Activated CD4-positive, alpha-beta T cell treated with anti-CD3 and anti-CD28 coated beads, Interleukin-2, amount 50 U/mL, for 4 hours (primary cell): ENCODE results near the gene FAM120A.

Experiments
- DNase-seq, 2 experiments: peaks; one replicate each; pipeline ENCODE4 v3.0.0-alpha.2; 2020

The FAM120A gene

GRCh38 chr9:93447655-93448054 lies 3.8 kb upstream of the FAM120A start:
- DNase-seq = no peak

GRCh38 chr9:93451849-93452709 lies 594 bp downstream of the FAM120A start:
- peak; percentile 24 to 36 for DNase-seq

GRCh38 chr9:93452710-93453046 lies 1.2 kb downstream of the FAM120A start:
- no peak for DNase-seq

DNA sequence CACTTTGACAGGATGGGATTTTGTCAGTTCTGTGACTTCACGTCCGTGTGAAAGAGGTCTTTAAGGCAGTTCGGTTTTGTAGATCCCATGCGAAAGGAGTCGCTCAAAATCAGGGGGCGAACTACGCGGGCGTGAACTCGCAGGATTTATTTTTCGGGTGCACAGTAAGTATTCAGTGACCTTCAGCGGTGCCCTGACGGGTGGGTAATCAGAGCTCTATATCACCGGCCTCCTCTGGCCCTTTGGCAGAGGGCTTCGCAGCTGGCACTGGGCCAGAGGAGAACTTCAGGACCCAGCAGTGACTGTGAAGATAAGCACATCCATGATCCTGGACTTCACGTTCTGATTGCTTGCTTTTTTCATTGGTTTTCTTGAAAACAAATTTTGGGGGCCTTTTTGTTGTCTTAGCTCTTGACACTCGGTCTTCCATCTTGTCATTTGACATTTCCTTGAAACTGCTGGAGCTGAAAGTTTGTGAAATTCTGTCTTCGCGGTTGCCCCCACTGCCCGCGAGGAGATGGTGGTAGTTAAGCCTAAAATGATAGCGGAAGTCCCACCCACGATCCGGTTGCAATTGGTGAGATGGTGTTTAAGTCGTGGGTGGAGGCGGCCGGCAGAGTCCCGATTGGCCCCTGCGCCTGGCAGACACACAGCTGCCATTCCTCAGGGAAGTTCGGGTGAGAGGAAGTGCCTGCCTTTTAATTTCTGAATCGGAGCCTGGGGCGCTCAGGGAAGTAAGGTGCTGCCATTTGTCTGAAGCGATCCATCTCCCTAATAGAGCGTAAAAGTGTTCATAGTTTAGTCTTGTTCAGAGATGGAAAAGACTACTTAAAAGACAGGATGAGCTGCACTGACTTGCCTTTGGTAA lies 1.8 kb downstream of the FAM120A start, which contains the start of gene FAM120AOS:
FAM120AOS (minus strand) TSS at position 535 of the 868 bp plus-strand sequence. CDS start 872 bp downstream, outside the sequence.
- peak; percentile 74 to 78 for DNase-seq

DNA sequence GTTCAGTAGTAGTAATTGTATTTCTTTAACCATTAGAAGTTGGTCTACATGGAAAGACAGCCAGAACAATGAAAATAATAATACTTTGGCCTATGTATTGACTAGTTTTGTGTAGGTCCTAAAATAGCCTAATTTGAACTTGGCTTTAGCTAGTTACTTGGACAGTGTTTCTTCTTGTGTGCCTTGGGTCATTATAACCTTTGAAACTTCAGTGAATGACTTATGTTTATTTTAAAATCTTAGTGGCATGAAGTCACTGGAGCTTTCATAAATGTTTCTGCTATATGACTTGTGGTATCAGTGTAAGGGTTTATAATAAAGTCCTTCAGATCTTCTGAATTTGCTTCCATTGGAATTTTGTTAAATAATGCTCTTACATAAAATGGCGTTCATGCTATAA lies 4.5 kb downstream of the FAM120A start:
- no peak for DNase-seq

DNA sequence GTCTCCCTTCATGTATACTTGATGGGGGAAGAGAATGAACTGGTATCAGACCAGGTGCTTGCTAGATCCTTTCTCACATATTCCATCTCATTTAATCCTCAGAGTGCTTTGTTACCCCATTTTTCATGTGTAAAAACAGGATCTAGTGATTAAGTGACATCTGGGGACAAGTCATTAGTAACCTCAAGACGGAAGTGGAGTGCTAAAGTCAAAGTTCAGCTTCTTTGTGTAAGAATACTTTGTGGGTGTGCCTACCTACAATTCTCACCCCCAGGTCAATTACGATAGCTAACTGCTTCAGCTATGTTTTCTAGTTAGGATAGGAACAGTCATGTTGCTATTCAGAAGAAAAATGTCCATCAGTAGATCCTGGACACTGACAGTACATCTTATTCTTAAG lies 5.0 kb downstream of the FAM120A start:
- DNase-seq = no peak

DNA sequence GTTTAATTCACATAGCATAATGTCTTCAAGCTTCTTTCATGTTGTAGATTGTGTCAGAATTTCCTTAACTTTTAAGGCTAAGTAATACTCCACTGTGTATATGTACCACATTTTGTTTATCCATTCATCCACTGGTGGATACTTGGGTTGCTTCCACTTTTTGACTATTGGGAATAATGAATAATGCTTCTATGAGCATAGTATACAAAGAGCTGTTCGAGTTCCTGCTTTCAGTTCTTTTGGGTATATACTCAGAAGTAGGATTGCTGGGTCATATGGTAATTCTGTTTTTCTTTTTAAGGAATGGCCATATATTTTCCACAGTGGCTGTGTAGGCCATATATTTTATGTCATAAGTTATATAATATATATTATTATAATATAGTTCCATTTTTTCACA lies 5.5 kb downstream of the FAM120A start:
- DNase-seq = no peak

DNA sequence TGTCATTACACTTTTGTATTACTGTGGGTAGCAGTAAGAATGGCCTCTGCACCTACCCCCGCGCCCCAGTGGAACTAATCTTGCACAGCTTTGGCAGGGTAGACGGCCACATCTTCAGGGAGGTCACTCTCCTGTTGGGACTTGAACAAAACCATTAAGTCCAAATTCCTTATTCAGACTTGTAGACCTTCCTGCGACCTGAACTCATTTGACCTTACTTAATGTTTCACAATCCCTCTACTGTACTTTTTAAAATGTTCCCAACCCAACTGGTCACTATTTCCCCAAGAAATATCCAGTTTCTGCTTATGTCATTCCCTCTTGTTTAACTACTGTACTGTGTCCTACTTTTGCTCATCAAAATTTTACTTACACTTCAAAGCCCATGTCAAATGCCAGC lies 7.2 kb downstream of the FAM120A start:
- DNase-seq = no peak

GRCh38 chr9:93459432-93459847 lies 8.0 kb downstream of the FAM120A start:
- DNase-seq = no peak

DNA sequence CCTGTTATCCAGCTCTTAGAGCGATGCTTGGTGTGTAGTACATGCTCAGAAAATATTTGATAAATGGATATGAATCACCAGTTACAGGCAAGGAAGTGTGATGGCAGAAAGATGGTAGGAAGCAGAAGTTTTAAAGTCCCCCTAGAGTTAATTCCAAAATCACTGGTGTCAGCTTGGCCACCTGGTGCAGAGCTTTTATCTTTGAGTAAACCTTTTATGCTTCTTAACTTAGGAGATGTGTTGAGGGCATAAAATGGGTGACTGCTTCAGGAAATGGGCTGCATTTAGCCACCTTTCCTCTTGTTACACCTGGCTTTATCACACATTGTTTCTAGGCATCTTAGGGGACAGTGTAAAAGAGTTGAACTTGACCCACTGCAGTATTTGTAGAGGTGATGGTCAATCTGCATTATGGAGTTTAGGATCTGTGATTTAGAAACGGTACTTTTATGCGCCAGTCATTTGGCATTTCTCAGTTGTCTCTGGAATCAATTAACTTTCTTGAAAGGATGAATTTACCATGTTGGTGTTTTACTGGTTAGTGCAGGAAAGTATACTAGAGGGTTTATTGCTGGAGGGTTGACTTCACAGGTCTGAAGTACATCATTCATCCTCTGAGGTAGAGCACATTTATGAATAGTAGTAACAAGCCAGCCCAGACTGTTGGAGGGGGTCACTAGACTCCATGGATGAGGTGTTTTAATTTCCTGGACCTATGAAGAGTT lies 9.4 kb downstream of the FAM120A start:
- DNase-seq = no peak

DNA sequence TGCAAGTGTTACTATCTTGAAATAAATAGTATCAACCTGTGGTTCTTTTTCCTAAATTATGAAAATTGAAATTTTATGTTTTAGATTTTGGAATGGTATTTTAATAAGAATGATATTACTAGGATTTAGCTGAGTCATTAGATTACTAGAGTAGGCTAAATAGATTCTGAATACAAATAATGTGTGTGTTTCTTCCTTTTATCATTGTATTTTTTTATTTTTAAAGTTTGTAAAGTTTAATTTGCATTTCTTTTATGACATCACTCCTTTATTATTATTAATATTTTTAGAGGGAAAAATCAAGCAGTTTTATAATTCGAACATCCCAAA lies 9.9 kb downstream of the FAM120A start:
- no peak for DNase-seq

- DNase-seq = no peak
These were observed 10.3 kb downstream of the FAM120A start for GRCh38 chr9:93461821-93462220.

- DNase-seq = no peak
These were observed 12.3 kb downstream of the FAM120A start for GRCh38 chr9:93463638-93464248.

- no peak for DNase-seq
These were observed 12.9 kb downstream of the FAM120A start for GRCh38 chr9:93464395-93464794.

GRCh38 chr9:93464876-93465275 lies 13.4 kb downstream of the FAM120A start:
- no peak for DNase-seq

DNA sequence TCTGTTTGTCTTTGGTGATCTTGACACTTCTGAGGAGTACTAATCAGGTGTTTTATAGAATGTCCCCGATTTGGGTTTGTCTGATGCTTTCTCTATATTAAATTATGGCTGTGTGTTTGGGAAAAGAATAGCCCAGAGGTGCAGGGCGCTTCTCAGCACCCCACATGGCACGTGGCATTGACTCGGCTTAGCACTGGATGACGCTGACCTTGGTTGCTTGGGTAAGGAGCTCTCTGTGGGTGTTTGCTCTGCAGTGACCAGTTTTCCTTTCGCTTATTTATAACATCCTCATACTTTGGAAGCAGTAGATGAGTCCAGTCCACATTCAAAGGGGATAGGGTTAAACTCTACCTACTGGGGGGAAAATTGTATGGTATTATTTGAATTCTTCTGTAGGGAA lies 14.4 kb downstream of the FAM120A start:
- no peak for DNase-seq

GRCh38 chr9:93466416-93467061 lies 15.1 kb downstream of the FAM120A start:
- no peak for DNase-seq

DNA sequence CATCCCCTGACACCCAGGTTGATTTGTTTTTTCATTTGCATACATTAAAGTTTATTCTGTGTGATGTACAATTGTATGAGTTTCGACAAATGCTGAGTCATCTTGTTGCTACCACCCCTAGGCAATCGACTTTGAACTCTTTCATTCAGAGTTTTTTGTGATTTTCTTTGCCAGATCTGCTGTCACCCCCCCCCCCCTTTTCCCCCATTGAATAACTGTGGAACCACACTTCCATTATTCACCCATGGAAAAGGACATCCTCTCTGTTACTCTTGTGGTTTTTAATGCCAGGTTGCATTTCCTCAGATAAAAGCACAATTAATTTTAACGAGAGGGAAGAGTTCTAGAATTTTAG lies 15.6 kb downstream of the FAM120A start:
- no peak for DNase-seq

DNA sequence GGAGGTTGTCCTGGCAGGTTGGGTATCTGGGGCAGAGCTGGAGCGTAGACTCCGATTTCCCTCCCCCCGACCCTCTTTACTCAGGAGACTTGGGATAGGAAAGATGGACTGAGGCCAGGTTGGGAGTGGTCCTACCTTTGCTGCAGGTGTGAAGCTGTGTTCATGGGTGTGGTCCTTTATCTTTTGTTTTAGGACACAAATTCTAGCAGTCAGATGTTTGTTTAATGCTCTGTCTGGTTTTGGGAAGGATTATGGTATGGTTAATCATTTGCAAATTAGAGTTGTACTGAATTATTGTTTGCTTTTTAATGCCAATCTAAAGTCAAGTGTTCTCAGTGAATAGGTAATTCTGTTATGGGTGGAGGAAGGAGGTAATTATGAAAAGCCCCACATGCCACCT lies 16.0 kb downstream of the FAM120A start:
- DNase-seq = no peak

DNA sequence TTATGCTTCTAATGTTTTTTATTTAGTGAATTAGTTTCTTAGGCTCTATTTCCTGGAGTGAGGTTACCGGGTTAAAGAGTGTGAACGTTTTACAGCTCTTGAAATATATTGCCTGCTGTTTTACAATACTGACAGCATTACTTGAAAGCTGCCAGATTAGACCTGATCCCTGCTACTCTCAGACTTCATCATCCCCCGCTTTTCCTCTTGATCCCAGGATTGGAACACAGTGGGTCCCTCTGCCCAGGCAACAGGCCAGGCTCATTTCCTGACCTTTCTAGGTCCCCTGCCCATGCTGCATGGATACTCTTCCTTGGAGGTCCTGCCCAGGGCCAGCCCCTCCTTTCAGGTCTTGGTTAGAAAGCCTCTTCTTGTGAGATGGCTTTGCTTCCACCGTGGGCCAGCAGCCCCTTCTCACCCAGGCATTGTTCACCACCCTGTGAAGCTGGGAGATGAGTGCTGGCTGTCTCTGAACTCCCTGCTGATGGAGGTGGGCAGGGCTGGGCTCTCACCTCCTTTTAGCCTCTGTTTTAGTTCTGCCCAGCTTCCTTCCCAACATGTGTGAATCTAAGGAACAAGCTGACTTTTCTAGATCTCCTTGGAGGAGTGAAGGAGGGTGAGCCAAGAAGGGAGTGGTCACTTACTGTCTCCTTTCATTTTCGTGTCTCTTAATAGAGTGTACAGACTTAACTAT lies 17.4 kb downstream of the FAM120A start:
- DNase-seq = no peak

- no peak for DNase-seq
These were observed 18.9 kb downstream of the FAM120A start for GRCh38 chr9:93470391-93470790.

- DNase-seq = no peak
These were observed 19.6 kb downstream of the FAM120A start for GRCh38 chr9:93471124-93471523.
